Measurements from ENCODE around the gene DCAF7.

Gene DCAF7

GRCh38 chr17:63549946-63550816 lies at the start of gene DCAF7:
Gene DCAF7, plus strand, starts transcription at chr17:63550477. Its CDS starts 201 bp downstream, at chr17:63550678.
- DNase-seq (ENCODE audit: extremely low spot score) = peak; percentile 99
- ChIA-PET POLR2A (interaction anchor here (0.6 to 2.3 kb wide), 17 partner anchors 11 to 133 kb away, joined by 3 to 10 read pairs (median 4); partner anchors contain the start of genes ACE and TACO1), CTCF (interaction anchor here (0.7 to 1.7 kb wide), 2 partner anchors 62 to 113 kb away, joined by 3 to 5 read pairs; no protein-coding TSS in a partner anchor)
- TF ChIP-seq ELF4 (IDR thresholded peaks at IDR 0.05) (peak; percentile 95), ARNT (IDR thresholded peaks at IDR 0.05) (no peak), FOXM1 (IDR thresholded peaks at IDR 0.05; ENCODE audit: borderline replicate concordance) (peak; percentile 60), SP1 (IDR thresholded peaks at IDR 0.05) (no peak)
- TF ChIP-seq, protein P1, sequence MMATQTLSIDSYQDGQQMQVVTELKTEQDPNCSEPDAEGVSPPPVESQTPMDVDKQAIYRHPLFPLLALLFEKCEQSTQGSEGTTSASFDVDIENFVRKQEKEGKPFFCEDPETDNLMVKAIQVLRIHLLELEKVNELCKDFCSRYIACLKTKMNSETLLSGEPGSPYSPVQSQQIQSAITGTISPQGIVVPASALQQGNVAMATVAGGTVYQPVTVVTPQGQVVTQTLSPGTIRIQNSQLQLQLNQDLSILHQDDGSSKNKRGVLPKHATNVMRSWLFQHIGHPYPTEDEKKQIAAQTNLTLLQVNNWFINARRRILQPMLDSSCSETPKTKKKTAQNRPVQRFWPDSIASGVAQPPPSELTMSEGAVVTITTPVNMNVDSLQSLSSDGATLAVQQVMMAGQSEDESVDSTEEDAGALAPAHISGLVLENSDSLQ (IDR thresholded peaks at IDR 0.05) = peak; percentile 100

- TF ChIP-seq ARNT (IDR thresholded peaks at IDR 0.05) (no peak), L3MBTL2 (conservative IDR thresholded peaks at IDR 0.05) (no peak), FOXA1 (IDR thresholded peaks at IDR 0.05) (no peak), ZNF384 (IDR thresholded peaks at IDR 0.05) (no peak)
- TF ChIP-seq, protein P1 (IDR thresholded peaks at IDR 0.05) = no peak
- DNase-seq (ENCODE audit: extremely low spot score) = no peak
- POLR2A ChIA-PET = interaction anchor here (0.8 kb wide), 1 partner anchor 49 kb away, joined by 3 read pairs; no protein-coding TSS in a partner anchor
- CTCF ChIA-PET = no interaction called here
These were observed 49.5 kb upstream of the DCAF7 start for GRCh38 chr17:63500543-63501390.

GRCh38 chr17:63503341-63503705 lies 47.0 kb upstream of the DCAF7 start:
- POLR2A ChIA-PET = interaction anchor here (1.0 to 1.4 kb wide), 2 partner anchors 11 to 270 kb away, joined by 3 read pairs; partner anchors contain the start of genes CCDC47 and DDX42
- CTCF ChIA-PET = interaction anchor here (1.2 kb wide), 1 partner anchor 78 kb away, joined by 3 read pairs; no protein-coding TSS in a partner anchor
- no peak for DNase-seq (ENCODE audit: extremely low spot score)
- TF ChIP-seq BHLHE40 (IDR thresholded peaks at IDR 0.05; ENCODE audit: borderline replicate concordance) = no peak
- no peak for TF ChIP-seq HDGF (IDR thresholded peaks at IDR 0.05; ENCODE audit: borderline replicate concordance)
- TF ChIP-seq ZNF384 (IDR thresholded peaks at IDR 0.05) = no peak
- TF ChIP-seq, protein P1 (IDR thresholded peaks at IDR 0.05) = no peak

DNA sequence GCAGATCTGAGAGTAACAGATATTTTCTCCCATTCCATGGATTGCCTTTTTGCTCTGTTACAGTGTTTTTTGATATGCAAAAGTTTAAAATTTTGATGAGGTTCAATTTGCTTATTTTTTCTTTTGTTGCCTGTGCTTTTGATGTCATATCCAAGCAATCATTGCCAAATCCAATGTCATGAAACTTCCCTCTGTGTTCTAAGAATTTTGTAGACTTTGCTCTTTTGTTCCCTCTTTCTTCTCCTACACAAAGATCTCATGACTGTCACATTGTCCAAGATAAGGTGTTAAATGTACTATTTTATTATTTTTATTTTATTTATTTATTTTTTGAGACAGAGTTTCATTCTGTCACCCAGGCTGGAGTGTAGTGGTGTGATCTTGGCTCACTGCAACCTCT lies 46.0 kb upstream of the DCAF7 start:
- TF ChIP-seq SP1 (IDR thresholded peaks at IDR 0.05) (no peak), FOXA1 (IDR thresholded peaks at IDR 0.05) (no peak), NFRKB (IDR thresholded peaks at IDR 0.05) (no peak), ELF4 (IDR thresholded peaks at IDR 0.05) (no peak), BHLHE40 (IDR thresholded peaks at IDR 0.05; ENCODE audit: borderline replicate concordance) (no peak), FOXM1 (IDR thresholded peaks at IDR 0.05; ENCODE audit: borderline replicate concordance) (no peak), HDGF (IDR thresholded peaks at IDR 0.05; ENCODE audit: borderline replicate concordance) (no peak), LEF1 (IDR thresholded peaks at IDR 0.05; ENCODE audit: borderline replicate concordance) (no peak), ARNT (IDR thresholded peaks at IDR 0.05) (no peak), ZNF384 (IDR thresholded peaks at IDR 0.05) (no peak), FOXK2 (IDR thresholded peaks at IDR 0.05) (no peak)
- TF ChIP-seq, protein P1 (IDR thresholded peaks at IDR 0.05) = no peak
- CTCF ChIA-PET = no interaction called here
- POLR2A ChIA-PET = no interaction called here

DNA sequence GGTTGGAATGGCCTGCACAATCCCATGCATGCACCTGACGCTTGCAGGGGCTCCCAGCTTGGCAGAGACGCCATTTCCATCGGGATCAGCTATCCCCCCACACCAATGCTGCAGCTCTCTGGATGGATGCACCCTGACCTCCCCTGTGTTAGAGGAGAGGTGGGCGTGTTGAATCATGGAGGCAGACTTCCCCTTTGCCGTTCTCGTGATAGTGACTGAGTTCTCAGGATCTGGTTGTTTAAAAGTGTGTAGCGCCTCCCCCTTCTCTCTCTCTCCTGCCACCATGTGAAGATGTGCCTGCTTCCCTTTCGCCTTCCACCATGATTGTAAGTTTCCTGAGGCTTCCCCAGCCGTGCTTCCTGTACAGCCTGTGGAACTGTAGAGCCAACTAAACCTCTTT lies 44.9 kb upstream of the DCAF7 start:
- TF ChIP-seq L3MBTL2 (conservative IDR thresholded peaks at IDR 0.05) (no peak), TARDBP (IDR thresholded peaks at IDR 0.05) (no peak), FOXM1 (IDR thresholded peaks at IDR 0.05; ENCODE audit: borderline replicate concordance) (no peak), NFRKB (IDR thresholded peaks at IDR 0.05) (no peak), HDGF (IDR thresholded peaks at IDR 0.05; ENCODE audit: borderline replicate concordance) (no peak), FOXA1 (IDR thresholded peaks at IDR 0.05) (no peak), SUZ12 (IDR thresholded peaks at IDR 0.05) (no peak), SP1 (IDR thresholded peaks at IDR 0.05) (no peak), CTBP1 (IDR thresholded peaks at IDR 0.05; ENCODE audit: borderline replicate concordance) (no peak), ELF4 (IDR thresholded peaks at IDR 0.05) (no peak), ARNT (IDR thresholded peaks at IDR 0.05) (no peak), FOXK2 (IDR thresholded peaks at IDR 0.05) (no peak)
- TF ChIP-seq, protein P1 (IDR thresholded peaks at IDR 0.05) = no peak
- ChIA-PET POLR2A (interaction anchor here (1.0 kb wide), 1 partner anchor 96 kb away, joined by 3 read pairs; the partner anchor contains the start of gene TACO1), CTCF (no interaction called here)
- no peak for DNase-seq (ENCODE audit: extremely low spot score)

More for the DNA sequence above, 46.0 kb upstream of the DCAF7 start:
- DNase-seq (ENCODE audit: extremely low spot score) = no peak
